B cell (primary cell): Measurements from ENCODE around the gene DZANK1. TPM values are rescaled to one million over a fixed set of nuclear protein-coding genes. Genes with fewer than 3 reads are reported as not detected.
A peak's percentile ranks its signal among the peaks of the same experiment; 100 is the strongest.

Experiments used
- ATAC-seq: fragments of 200-7000 bp; cut with Tn5 transposase; one replicate; pipeline ENCODE4 v1.10.0; 2021; ENCODE audit warnings: low read depth, mild to moderate bottlenecking, moderate number of reproducible peaks, moderate library complexity
- CTCF ChIA-PET: fragments of 350-600 bp; sonication (Branson Sonifier 250); formaldehyde crosslinking; loops from one replicate; lab custom pipeline; 2021; ENCODE audit warnings: antibody characterized with exemption, inconsistent platforms; lab: Charles Lee
- POLR2A ChIA-PET: fragments of 350-600 bp; sonication (Branson Sonifier 250); formaldehyde crosslinking; loops from one replicate; lab custom pipeline; 2021; ENCODE audit warnings: antibody characterized with exemption; lab: Charles Lee
- DNase-seq: peaks from one replicate; pipeline ENCODE4 v3.0.0; 2013
- H2AFZ ChIP-seq: 2 replicates; pipeline ENCODE4 v1.6.1; 2012; ENCODE audit warnings: mild to moderate bottlenecking, low read depth, low read length; ENCODE audit not compliant: insufficient read depth, poor library complexity, severe bottlenecking
- H3K27ac ChIP-seq, 2 donors: 1 replicate in 1 of 2; 2 replicates in 1 of 2; pipeline ENCODE4 v1.5.1; 2012 to 2013; ENCODE audit warnings: low read length in 2 of 2, mild to moderate bottlenecking in 2 of 2, moderate library complexity in 1 of 2
- H3K27me3 ChIP-seq, 4 experiments: fragments of 200-600 bp in 1 of 4; sonication (generic) in 1 of 4; replicated peaks in 1 of 4; 1 replicate in 2 of 4; 2 replicates in 2 of 4; pipeline versions ENCODE4 v1.6.1 to v1.7.0; 2013 to 2016; ENCODE audit warnings: low read length in 3 of 4, mild to moderate bottlenecking in 2 of 4, mixed read lengths in 1 of 4, moderate library complexity in 1 of 4; ENCODE audit not compliant: insufficient read depth in 4 of 4, control insufficient read depth in 3 of 4; ENCODE audit errors: control extremely low read depth in 1 of 4
- H3K36me3 ChIP-seq, 2 experiments: replicated peaks in 1 of 2; 1 replicate in 1 of 2; 2 replicates in 1 of 2; pipeline versions ENCODE4 v1.6.1 to v1.7.1; 2013; ENCODE audit warnings: low read length in 1 of 2; ENCODE audit not compliant: insufficient read depth in 2 of 2, control insufficient read depth in 1 of 2; ENCODE audit errors: control extremely low read depth in 1 of 2, extremely low read depth in 1 of 2
- H3K4me1 ChIP-seq, 2 donors: fragments of 200-600 bp in 1 of 2; sonication (generic) in 1 of 2; 1 replicate in 1 of 2; 2 replicates in 1 of 2; pipeline versions ENCODE4 v1.5.1 to v1.6.1; 2013 to 2017; ENCODE audit warnings: low read length in 2 of 2; ENCODE audit not compliant: control insufficient read depth in 2 of 2, insufficient read depth in 2 of 2
- H3K4me2 ChIP-seq: replicated peaks from 2 replicates; pipeline ENCODE3; 2012; ENCODE audit warnings: mild to moderate bottlenecking, low read depth, low read length; ENCODE audit not compliant: poor library complexity, severe bottlenecking
- H3K4me3 ChIP-seq, 5 experiments: fragments of 200-600 bp in 1 of 5; sonication (generic) in 1 of 5; 1 replicate in 3 of 5; 2 replicates in 2 of 5; pipeline versions ENCODE4 v1.5.1 to v1.7.0; 2011 to 2016; ENCODE audit warnings: low read length in 4 of 5, mild to moderate bottlenecking in 4 of 5, low read depth in 2 of 5, control low read depth in 1 of 5, moderate library complexity in 1 of 5; ENCODE audit not compliant: insufficient read depth in 1 of 5; ENCODE audit errors: control extremely low read depth in 1 of 5, extremely low read depth in 1 of 5
- H3K79me2 ChIP-seq: fragments of 200-600 bp; sonication (generic); one replicate; pipeline ENCODE4 v1.6.0; 2016; ENCODE audit warnings: low read length; ENCODE audit not compliant: control insufficient read depth, insufficient read depth
- H3K9ac ChIP-seq: fragments of 200-600 bp; sonication (generic); 2 replicates; pipeline ENCODE4 v1.6.1; 2017; ENCODE audit warnings: mild to moderate bottlenecking, low read length, moderate library complexity
- H3K9me3 ChIP-seq, 3 donors: one replicate each; pipeline versions ENCODE4 v1.6.1 to v1.7.1; 2013; ENCODE audit warnings: low read length in 2 of 3; ENCODE audit not compliant: control insufficient read depth in 2 of 3, insufficient read depth in 1 of 3; ENCODE audit errors: control extremely low read depth in 1 of 3
- H4K20me1 ChIP-seq: 2 replicates; pipeline ENCODE4 v1.6.0; 2012; ENCODE audit warnings: mild to moderate bottlenecking, low read length; ENCODE audit not compliant: insufficient read depth, control insufficient read depth, poor library complexity, severe bottlenecking
- H3K27ac Mint-ChIP-seq: one replicate; pipeline ENCODE4 v1.8.0; 2021; ENCODE audit warnings: mixed read lengths
- H3K27me3 Mint-ChIP-seq: one replicate; pipeline ENCODE4 v1.8.0; 2021; ENCODE audit warnings: mixed read lengths
- H3K4me1 Mint-ChIP-seq: one replicate; pipeline ENCODE4 v1.8.0; 2021; ENCODE audit warnings: mixed read lengths
- H3K4me3 Mint-ChIP-seq: one replicate; pipeline ENCODE4 v1.8.0; 2021; ENCODE audit warnings: mixed read lengths
- H3K9me3 Mint-ChIP-seq: one replicate; pipeline ENCODE4 v1.8.0; 2022; ENCODE audit warnings: mixed read lengths; ENCODE audit not compliant: insufficient read depth
- CTCF ChIP-seq: fragments of 200-600 bp; IDR thresholded peaks from one replicate; pipeline ENCODE4 v1.8.0; 2022; ENCODE audit warnings: antibody characterized with exemption, mild to moderate bottlenecking
- EZH2 ChIP-seq: IDR thresholded peaks from 2 replicates; pipeline ENCODE4 v1.6.1; 2012; ENCODE audit warnings: borderline replicate concordance, low read depth, mild to moderate bottlenecking, moderate library complexity, low read length; ENCODE audit not compliant: insufficient read depth, poor library complexity, severe bottlenecking
- WGBS: methylation state at CpG from one replicate; pipeline ENCODE4 v1.1.5; 2013; ENCODE audit warnings: missing lambda C conversion rate; ENCODE audit not compliant: insufficient coverage; 5-methylcytosine and 5-hydroxymethylcytosine counted together
- intact Hi-C: fragments of 100-400 bp; cut with micrococcal nuclease; formaldehyde crosslinking; loops from one replicate; pipeline ENCODE4 v1.10.0; 2022
- polyA plus RNA-seq: library from polyadenylated mRNA; depleted of rRNA; stranded (reverse); fragments of >200 nt; gene quantifications from 2 replicates; pipeline ENCODE4 v1.2.3, GENCODE V29; 2012
- total RNA-seq, 2 donors: library from RNA; stranded (reverse); fragments of 120-200 nt in 1 of 2; gene quantifications; 1 replicate in 1 of 2; 2 replicates in 1 of 2; pipeline versions ENCODE4 v1.2.3 to v1.2.4, GENCODE V29; 2013 to 2022

Gene DZANK1
- total and polyA plus RNA-seq, 2 donors (not counting 1 experiment from before 2014, with no cell fraction given): 2.8 to 5.6 TPM

DNA sequence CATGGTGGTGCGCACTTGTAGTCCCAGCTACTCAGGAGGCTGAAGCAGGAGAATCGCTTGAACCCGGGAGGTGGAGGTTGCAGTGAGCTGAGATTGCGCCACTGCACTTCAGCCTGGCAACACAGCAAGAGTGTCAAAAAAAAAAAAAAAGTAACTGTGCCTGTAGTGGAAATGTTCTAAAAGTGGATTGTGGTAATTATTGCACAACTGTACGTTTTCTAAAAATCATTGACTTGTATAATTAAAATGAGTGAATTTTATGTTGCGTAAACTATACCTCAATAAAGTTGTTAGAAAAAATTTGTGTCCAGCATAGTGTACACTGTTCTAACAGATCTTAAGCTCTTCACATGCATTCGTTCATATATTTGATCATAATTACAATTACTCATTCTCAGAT is 46.4 kb upstream of the DZANK1 start:
- no peaks in the 10 kb centered on the region for H3K9me3 Mint-ChIP-seq
- H3K27ac ChIP-seq: no peak overlapping the region
- H2AFZ ChIP-seq: no peak overlapping the region
- H3K27me3 Mint-ChIP-seq: no peaks in the 10 kb centered on the region
- DNase-seq: no peak
- no peak overlapping the region for H3K4me2 ChIP-seq
- peaks cover 5 to 8% of the 10 kb centered on the region in 2 donors for H3K4me1 ChIP-seq
- H3K27me3 ChIP-seq: no peaks in the 10 kb centered on the region
- WGBS: 97% methylated on average over 5 of the region's 7 CpGs
- H3K9ac ChIP-seq: no peak overlapping the region
- CTCF ChIA-PET: no interaction called here
- no peak overlapping the region for H3K27ac Mint-ChIP-seq
- POLR2A ChIA-PET: no interaction called here
- no peak overlapping the region for H3K4me3 Mint-ChIP-seq
- intact Hi-C loops: no loop called here
- TF ChIP-seq CTCF: no peak
- no peak for TF ChIP-seq EZH2
- H3K79me2 ChIP-seq: peaks cover 32% of the 10 kb centered on the region
- H3K9me3 ChIP-seq: no peaks in the 10 kb centered on the region
- no peak for ATAC-seq
- no peaks in the 10 kb centered on the region for H4K20me1 ChIP-seq
- H3K4me3 ChIP-seq: no peak overlapping the region
- H3K36me3 ChIP-seq: peaks cover 12 to 47% of the 10 kb centered on the region in 2 experiments
- peaks cover 7% of the 10 kb centered on the region for H3K4me1 Mint-ChIP-seq

GRCh38 chr20:18511571-18511970 is 44.7 kb upstream of the DZANK1 start:
- Mint-ChIP-seq H3K9me3 (no peaks in the 10 kb centered on the region), H3K27ac (no peak overlapping the region), H3K27me3 (no peaks in the 10 kb centered on the region), H3K4me1 (peaks cover 21% of the 10 kb centered on the region), H3K4me3 (no peak overlapping the region)
- Histone ChIP-seq H3K4me1 (peaks cover 12 to 17% of the 10 kb centered on the region in 2 donors), H3K9ac (no peak overlapping the region), H3K4me3 (no peak overlapping the region), H3K36me3 (peaks cover 12 to 45% of the 10 kb centered on the region in 2 experiments), H4K20me1 (no peaks in the 10 kb centered on the region), H3K79me2 (peaks cover 36% of the 10 kb centered on the region), H2AFZ (no peak overlapping the region), H3K27ac (peak overlapping the region in 1 of 2 donors; percentile 8), H3K4me2 (no peak overlapping the region), H3K9me3 (no peaks in the 10 kb centered on the region), H3K27me3 (no peaks in the 10 kb centered on the region)
- no peak for TF ChIP-seq CTCF
- TF ChIP-seq EZH2: no peak
- POLR2A ChIA-PET: no interaction called here
- CTCF ChIA-PET: no interaction called here
- no CpG with 5 or more reads among the region's 1 CpG for WGBS
- ATAC-seq (no peak), DNase-seq (no peak)
- intact Hi-C loops: no loop called here
